Neural progenitor cell (in vitro differentiated cells): ENCODE results near the gene TLE3. TPM values are rescaled to one million over a fixed set of nuclear protein-coding genes. Genes with fewer than 3 reads are reported as not detected.

Experiments used
- DNase-seq: peaks from one replicate; pipeline ENCODE4 v3.0.0-alpha.2; 2016; ENCODE audit warnings: low spot score
- H2AFZ ChIP-seq: fragments of 200-600 bp; sonication (generic); replicated peaks from 2 replicates; pipeline ENCODE4 v1.6.1; 2016; ENCODE audit warnings: antibody characterized with exemption
- H3F3A ChIP-seq: fragments of 200-600 bp; sonication (generic); 2 replicates; pipeline ENCODE4 v1.6.1; 2016; ENCODE audit warnings: antibody characterized with exemption, low read depth
- H3K27ac ChIP-seq: fragments of 200-600 bp; sonication (generic); 2 replicates; pipeline ENCODE4 v1.5.1; 2016; ENCODE audit warnings: mild to moderate bottlenecking
- H3K27me3 ChIP-seq: fragments of 200-600 bp; sonication (generic); 2 replicates; pipeline ENCODE4 v1.6.1; 2016; ENCODE audit warnings: mild to moderate bottlenecking, moderate library complexity
- H3K36me3 ChIP-seq: fragments of 200-600 bp; sonication (generic); 2 replicates; pipeline ENCODE4 v1.5.1; 2016
- H3K4me1 ChIP-seq: fragments of 200-600 bp; sonication (generic); 2 replicates; pipeline ENCODE4 v1.6.1; 2016; ENCODE audit warnings: mixed run types
- H3K4me2 ChIP-seq: fragments of 200-600 bp; sonication (generic); 2 replicates; pipeline ENCODE4 v1.6.1; 2016
- H3K4me3 ChIP-seq: fragments of 200-600 bp; sonication (generic); 2 replicates; pipeline ENCODE4 v1.5.1; 2016
- H3K79me2 ChIP-seq: fragments of 200-600 bp; sonication (generic); 2 replicates; pipeline ENCODE4 v1.6.1; 2016; ENCODE audit warnings: low read depth
- H3K9ac ChIP-seq: fragments of 200-600 bp; sonication (generic); 2 replicates; pipeline ENCODE4 v1.6.1; 2016
- H3K9me3 ChIP-seq: fragments of 200-600 bp; sonication (generic); 2 replicates; pipeline ENCODE4 v1.5.1; 2016; ENCODE audit warnings: low read depth
- H4K20me1 ChIP-seq: fragments of 200-600 bp; sonication (generic); 2 replicates; pipeline ENCODE4 v1.6.1; 2016; ENCODE audit warnings: low read depth
- H3K27ac Mint-ChIP-seq: 3 replicates; pipeline ENCODE4 v1.8.0; 2021; ENCODE audit warnings: mixed read lengths
- H3K27me3 Mint-ChIP-seq: 2 replicates; pipeline ENCODE4 v1.8.0; 2022; ENCODE audit warnings: low read depth, mild to moderate bottlenecking, inconsistent platforms, moderate library complexity, mixed read lengths; ENCODE audit not compliant: insufficient read depth
- H3K36me3 Mint-ChIP-seq: 3 replicates; pipeline ENCODE4 v1.8.0; 2021; ENCODE audit warnings: mixed read lengths
- H3K4me1 Mint-ChIP-seq: 3 replicates; pipeline ENCODE4 v1.8.0; 2021; ENCODE audit warnings: mixed read lengths
- H3K4me3 Mint-ChIP-seq: 3 replicates; pipeline ENCODE4 v1.8.0; 2021; ENCODE audit warnings: mild to moderate bottlenecking, moderate library complexity, mixed read lengths
- H3K9me3 Mint-ChIP-seq: 3 replicates; pipeline ENCODE4 v1.8.0; 2020; ENCODE audit warnings: mixed read lengths
- CTCF ChIP-seq: fragments of 200-600 bp; sonication (generic); IDR thresholded peaks from 2 replicates; pipeline ENCODE4 v1.5.1; 2017; ENCODE audit warnings: antibody characterized with exemption, mild to moderate bottlenecking
- EZH2 ChIP-seq: fragments of 200-600 bp; sonication (generic); IDR thresholded peaks from 2 replicates; pipeline ENCODE4 v1.6.1; 2017; ENCODE audit warnings: antibody characterized with exemption, mild to moderate bottlenecking, moderate library complexity
- EZH2phosphoT487 ChIP-seq: fragments of 200-600 bp; sonication (generic); IDR thresholded peaks from 2 replicates; pipeline ENCODE4 v1.6.1; 2017; ENCODE audit warnings: antibody characterized with exemption
- total RNA-seq: library from RNA; depleted of rRNA; stranded (reverse); fragments of >200 nt; gene quantifications from 2 replicates; pipeline ENCODE4 v1.2.3, GENCODE V29; 2015; ENCODE audit warnings: low replicate concordance

The TLE3 gene
- total RNA-seq, 1 donor from 2014 or later: 22.1 TPM

GRCh38 chr15:70089692-70089971 lies 8.1 kb downstream of the TLE3 start:
- no peak for TF ChIP-seq CTCF
- TF ChIP-seq EZH2: no peak
- no peak for TF ChIP-seq EZH2phosphoT487
- Histone ChIP-seq H3K4me3 (no peak overlapping the region), H2AFZ (no peak overlapping the region), H3F3A (peaks cover 5% of the 10 kb centered on the region), H3K9me3 (no peaks in the 10 kb centered on the region), H3K79me2 (peaks cover 100% of the 10 kb centered on the region), H3K27ac (no peak overlapping the region), H3K36me3 (no peaks in the 10 kb centered on the region), H4K20me1 (peaks cover 100% of the 10 kb centered on the region), H3K4me2 (peak overlapping the region; percentile 9), H3K9ac (no peak overlapping the region), H3K27me3 (no peaks in the 10 kb centered on the region), H3K4me1 (peaks cover 68% of the 10 kb centered on the region)
- Mint-ChIP-seq H3K27ac (no peak overlapping the region), H3K9me3 (no peaks in the 10 kb centered on the region), H3K36me3 (peaks cover 43% of the 10 kb centered on the region), H3K27me3 (peaks cover 5% of the 10 kb centered on the region), H3K4me1 (peaks cover 90% of the 10 kb centered on the region), H3K4me3 (peak overlapping the region; percentile 76)
- DNase-seq: no peak

GRCh38 chr15:70088887-70089691 lies 8.6 kb downstream of the TLE3 start:
- no peak for TF ChIP-seq CTCF
- TF ChIP-seq EZH2: no peak
- TF ChIP-seq EZH2phosphoT487: no peak
- Histone ChIP-seq H3K4me1 (peaks cover 65% of the 10 kb centered on the region), H3K9ac (no peak overlapping the region), H3K27ac (no peak overlapping the region), H3K36me3 (no peaks in the 10 kb centered on the region), H3F3A (peaks cover 7% of the 10 kb centered on the region), H3K27me3 (no peaks in the 10 kb centered on the region), H3K4me3 (no peak overlapping the region), H4K20me1 (peaks cover 100% of the 10 kb centered on the region), H2AFZ (no peak overlapping the region), H3K79me2 (peaks cover 100% of the 10 kb centered on the region), H3K9me3 (no peaks in the 10 kb centered on the region), H3K4me2 (peak overlapping the region; percentile 9)
- Mint-ChIP-seq H3K4me3 (peak overlapping the region; percentile 76), H3K36me3 (peaks cover 42% of the 10 kb centered on the region), H3K27me3 (peaks cover 5% of the 10 kb centered on the region), H3K9me3 (no peaks in the 10 kb centered on the region), H3K4me1 (peaks cover 91% of the 10 kb centered on the region), H3K27ac (no peak overlapping the region)
- no peak for DNase-seq

- TF ChIP-seq EZH2 (no peak), EZH2phosphoT487 (no peak), CTCF (no peak)
- H3K4me3 ChIP-seq: no peak overlapping the region
- no peak overlapping the region for H3K4me2 ChIP-seq
- no peak for DNase-seq
- no peaks in the 10 kb centered on the region for H3K9me3 Mint-ChIP-seq
- H3K36me3 ChIP-seq: no peaks in the 10 kb centered on the region
- H3K36me3 Mint-ChIP-seq: peaks cover 40% of the 10 kb centered on the region
- H3K27ac Mint-ChIP-seq: no peak overlapping the region
- H2AFZ ChIP-seq: no peak overlapping the region
- peaks cover 91% of the 10 kb centered on the region for H3K4me1 Mint-ChIP-seq
- H3K9ac ChIP-seq: no peak overlapping the region
- H3F3A ChIP-seq: peaks cover 13% of the 10 kb centered on the region
- peaks cover 65% of the 10 kb centered on the region for H3K4me1 ChIP-seq
- H3K4me3 Mint-ChIP-seq: no peak overlapping the region
- H4K20me1 ChIP-seq: peaks cover 100% of the 10 kb centered on the region
- no peak overlapping the region for H3K27ac ChIP-seq
- no peaks in the 10 kb centered on the region for H3K27me3 ChIP-seq
- H3K9me3 ChIP-seq: no peaks in the 10 kb centered on the region
- peaks cover 100% of the 10 kb centered on the region for H3K79me2 ChIP-seq
- peaks cover 5% of the 10 kb centered on the region for H3K27me3 Mint-ChIP-seq
Observed at GRCh38 chr15:70088455-70088854, 9.3 kb downstream of the TLE3 start.
